GM18508 (cell line): ENCODE data around the gene KIF25.

Source experiments
- ATAC-seq: cut with Tn5 transposase; IDR thresholded peaks from one replicate; pipeline ENCODE4 v1.9.1; 2021; ENCODE audit warnings: moderate number of reproducible peaks; ENCODE audit not compliant: insufficient read depth, unreplicated experiment

The KIF25 gene

DNA sequence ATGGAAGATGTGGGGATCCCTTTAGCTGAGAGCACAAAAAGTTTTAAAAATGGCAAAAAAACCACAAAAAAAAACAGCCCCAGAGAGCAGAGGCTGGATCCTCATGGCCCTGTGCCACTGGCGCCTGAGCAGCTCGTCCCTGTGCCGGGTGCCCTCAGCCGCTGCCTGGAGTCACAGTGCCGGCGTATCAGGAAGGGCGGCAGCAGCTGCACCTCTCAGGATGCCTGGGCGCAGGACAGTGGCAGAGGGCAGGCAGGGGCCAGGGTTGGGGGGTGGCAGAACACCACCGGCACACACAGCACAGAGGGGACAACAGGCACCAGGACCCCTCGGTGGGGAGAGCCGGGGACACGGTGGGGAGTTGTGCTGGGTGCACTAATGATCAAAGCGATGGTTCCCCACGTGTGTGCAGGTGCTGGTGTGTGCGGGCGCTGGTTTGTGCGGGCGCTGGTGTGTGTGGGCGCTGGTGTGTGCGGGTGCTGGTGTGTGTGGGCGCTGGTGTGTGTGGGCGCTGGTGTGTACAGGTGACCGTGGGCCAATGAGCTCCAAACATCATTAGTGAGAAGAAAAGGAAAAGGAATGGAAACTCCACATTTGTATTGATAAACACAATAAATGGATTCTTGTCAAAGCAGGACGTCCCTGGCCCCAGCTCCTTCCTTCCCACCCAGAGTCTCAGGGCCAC lies 83.1 kb downstream of the KIF25 start:
- ATAC-seq: no peak

DNA sequence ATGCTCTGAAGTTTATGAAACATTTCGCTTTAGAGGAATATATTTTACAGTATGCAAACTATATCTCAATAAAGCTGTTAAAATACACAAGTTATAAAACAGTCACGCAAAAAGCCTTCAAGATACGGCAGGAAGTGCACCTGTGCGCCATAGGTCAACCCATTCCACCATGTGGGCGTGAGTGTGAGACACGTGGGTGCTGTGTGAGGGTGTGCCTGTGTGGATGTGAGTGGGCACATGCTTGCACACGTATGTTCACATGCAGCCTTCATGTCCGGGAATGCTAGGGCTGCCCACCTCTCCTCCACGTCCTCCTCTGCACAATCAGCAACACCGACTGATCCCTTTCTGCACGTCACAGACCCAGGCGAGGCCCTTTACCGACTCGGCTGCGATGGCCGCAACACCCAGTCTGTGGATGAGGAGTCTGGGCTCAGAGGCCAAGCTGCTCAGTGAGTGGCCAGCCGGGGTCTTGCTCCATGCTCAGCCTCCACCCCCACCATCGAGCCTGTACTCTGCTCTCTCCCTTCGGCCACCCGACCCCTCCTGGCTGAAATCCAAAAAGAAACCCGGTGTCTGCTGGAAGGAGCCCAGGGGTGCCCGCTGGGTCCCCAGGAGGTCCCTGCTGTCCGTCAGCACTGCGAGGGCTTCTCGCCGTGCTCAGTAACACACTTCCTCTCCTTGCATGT lies 84.5 kb downstream of the KIF25 start:
- ATAC-seq: no peak

DNA sequence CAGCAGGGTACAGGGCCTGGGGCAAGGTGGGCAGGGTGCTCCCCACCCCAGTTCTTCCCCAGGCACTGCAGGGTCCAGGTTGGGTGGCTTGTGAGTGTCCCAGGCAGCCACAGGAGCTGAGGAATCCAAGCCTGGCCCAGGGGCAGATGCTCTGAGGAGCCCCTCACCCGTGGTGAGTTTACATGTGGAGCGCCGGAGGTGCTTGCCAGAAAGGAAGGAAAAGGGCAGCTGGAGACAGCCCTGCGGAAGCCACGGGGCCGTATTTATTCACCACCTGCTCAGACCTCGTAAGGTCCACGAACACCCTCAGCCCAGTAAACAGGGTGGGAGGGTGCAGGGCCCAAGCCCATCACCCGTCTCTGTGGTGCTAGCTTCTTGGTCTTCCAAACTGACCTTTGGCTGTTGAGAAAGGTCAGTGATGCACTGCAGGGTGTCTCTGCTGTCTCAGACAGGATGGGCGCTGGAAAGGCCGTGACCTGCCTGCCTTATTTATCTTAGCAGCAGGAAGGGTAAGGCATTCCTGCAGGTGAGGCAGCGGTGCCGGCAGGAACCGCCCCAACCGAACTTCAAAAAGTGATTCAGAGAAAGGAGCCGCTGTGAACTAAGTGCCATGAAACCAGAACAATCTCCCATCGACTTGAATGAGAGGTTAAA lies 85.5 kb downstream of the KIF25 start:
- no peak for ATAC-seq

DNA sequence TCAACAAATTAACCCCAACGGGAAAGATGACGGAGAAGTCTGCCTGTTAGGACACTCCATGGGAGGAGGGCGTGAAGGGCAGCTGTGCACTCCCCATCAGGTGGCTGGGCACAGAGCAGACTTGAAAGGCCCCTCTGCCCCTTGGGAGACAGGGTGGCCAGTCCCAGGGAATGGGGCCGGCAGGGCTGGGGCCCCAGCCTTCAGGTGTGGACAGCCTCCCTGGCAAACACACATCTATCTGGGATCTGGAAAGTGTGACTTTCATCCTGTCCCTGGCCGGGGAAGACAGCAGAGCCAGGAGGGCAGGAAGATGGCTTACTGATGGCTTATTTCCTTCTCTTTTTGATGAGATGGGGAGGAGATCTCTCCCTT lies 86.0 kb downstream of the KIF25 start:
- no peak for ATAC-seq

DNA sequence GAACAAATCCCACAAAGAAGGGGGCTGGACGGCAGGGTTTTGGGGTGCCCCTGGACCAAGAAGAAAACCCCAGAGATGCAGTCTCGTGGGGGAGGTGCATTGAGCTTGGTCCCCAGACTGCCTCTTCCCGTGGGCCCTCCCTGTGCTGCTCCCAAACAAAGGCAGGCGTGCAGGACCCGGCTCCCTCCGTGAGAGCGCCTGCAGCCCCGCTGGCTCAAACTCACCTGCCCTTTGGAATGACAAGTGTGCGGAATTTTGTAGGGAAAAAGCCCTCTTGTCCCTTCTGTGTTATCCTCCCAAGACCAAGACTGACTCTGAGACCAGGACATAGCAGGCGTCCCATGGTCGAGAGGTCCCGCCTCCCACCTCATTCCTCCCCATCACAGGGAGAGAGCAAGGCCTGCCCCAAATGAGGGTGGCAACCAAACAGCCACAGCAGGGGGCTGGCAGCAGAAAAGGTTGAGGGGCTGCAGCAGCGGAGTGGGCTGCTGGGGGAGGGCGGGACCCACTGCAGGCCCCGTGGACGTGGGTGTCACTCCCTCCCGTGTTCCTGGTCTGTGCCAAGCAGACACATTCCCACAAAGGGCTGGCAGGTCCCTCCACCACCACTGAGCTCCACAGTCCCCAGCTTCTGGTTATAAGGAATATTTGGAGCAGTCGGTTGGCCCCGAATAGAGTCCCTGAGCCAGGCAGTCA lies 87.1 kb downstream of the KIF25 start:
- ATAC-seq: no peak

DNA sequence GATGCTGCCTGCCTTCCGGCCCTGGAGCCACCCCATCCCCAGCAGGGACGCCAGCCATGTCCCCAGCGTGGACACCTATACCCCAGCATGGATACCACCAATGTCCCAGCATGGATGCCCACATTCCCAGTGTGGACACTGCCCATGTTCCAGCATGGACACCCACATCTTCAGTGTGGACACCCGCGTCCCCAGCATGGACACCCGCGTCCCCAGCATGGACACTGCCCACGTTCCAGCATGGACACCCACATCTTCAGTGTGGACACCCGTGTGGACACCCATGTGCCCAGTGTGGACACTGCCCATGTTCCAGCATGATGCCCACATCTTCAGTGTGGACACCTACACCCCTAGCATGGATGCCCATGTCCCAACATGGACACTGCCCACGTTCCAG lies 88.6 kb downstream of the KIF25 start:
- ATAC-seq: no peak

DNA sequence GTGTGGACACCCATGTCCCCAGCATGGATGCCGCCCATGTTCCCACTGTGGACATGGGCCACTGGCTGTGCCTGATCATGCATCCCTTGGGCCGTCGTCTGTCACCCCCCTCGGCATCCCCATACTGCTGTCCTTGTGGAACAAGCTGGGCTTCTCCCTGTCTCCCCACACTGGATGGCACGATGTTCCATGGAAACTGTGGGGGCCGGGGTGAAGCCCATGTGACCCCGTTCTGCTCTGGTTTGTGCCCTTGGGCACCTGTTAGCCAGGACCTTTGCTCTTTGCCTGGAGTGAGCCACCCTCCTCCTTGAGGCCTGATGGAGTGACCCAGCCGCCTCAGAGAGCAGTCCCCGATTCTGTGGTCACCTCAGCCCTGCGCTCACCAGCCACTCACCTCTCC lies 89.1 kb downstream of the KIF25 start:
- ATAC-seq: no peak

DNA sequence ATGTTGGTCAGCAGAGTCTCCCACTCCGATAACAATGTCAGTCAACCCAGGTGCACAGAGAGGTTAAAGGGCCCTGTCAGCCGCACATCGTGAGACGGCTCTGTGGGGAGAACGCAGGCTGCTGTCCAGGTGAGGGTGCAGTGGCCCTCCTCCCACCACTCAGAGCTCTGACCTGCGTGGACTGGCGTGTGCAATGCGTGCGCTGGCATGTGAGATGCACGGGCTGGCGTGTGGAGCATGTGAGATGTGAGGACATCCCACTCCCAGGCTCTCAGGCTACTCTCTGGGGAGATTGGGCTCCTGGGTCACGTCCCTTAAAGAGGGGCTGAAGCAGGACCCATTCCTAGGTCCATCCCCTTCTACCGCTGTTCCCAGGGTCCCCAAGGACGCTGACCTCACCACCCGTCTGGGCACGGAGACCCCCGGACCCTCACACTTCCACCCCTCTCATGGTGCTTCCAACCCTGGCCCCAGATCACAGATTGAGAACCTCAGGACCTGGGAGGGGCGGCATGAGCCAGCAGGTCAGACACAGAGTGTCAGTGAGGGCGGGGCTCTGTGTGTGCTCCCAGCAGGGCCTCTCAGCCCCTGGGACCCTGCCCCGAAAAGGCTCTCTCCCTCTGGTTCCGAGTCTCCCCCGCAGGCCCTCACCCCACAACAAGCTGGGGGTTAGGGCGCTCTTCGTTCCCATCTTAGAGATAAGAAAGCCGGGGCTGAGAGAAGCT lies 90.1 kb downstream of the KIF25 start:
- ATAC-seq: no peak

DNA sequence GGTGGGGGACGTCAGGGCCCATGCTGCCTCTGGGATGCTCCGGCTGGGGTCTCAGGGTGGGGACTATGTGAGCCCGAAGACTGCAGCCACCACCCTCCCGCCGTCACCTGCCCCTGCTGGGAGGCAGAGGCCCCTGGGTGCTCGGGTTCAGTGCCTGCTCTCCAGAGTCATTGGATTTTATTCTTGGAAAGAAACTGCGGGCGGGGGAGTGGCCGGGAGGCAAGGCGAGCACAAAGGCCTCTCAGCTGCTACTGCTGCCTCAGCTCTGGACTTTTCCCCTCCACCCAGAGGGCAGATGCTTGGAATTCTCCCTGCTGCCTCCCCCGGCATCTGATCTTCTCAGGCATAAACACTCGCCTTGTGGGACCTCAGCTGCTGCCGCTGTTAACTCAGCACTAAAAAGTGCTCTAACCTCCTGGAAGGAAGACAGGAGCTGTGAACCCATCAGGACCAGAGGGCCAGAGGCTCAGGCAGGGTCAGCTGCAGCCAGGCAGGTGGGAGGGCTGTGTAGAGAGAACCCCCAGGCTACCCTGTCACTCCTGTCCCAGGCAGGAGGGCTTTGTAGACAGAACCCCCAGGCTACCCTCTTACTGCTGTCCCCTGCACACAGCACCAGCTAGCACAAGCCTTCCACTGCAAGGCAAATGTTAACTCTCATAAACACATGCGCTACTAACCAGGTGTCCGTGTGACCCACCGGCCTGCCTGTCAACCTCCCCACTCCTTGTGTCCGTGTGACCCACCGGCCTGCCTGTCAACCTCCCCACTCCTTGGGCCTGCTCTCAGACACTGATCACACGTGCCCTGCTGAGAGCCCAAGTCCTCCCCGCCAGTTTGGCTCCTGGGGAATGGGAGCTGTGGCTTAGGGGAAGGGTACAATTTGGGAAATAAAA lies 90.9 kb downstream of the KIF25 start:
- no peak for ATAC-seq

DNA sequence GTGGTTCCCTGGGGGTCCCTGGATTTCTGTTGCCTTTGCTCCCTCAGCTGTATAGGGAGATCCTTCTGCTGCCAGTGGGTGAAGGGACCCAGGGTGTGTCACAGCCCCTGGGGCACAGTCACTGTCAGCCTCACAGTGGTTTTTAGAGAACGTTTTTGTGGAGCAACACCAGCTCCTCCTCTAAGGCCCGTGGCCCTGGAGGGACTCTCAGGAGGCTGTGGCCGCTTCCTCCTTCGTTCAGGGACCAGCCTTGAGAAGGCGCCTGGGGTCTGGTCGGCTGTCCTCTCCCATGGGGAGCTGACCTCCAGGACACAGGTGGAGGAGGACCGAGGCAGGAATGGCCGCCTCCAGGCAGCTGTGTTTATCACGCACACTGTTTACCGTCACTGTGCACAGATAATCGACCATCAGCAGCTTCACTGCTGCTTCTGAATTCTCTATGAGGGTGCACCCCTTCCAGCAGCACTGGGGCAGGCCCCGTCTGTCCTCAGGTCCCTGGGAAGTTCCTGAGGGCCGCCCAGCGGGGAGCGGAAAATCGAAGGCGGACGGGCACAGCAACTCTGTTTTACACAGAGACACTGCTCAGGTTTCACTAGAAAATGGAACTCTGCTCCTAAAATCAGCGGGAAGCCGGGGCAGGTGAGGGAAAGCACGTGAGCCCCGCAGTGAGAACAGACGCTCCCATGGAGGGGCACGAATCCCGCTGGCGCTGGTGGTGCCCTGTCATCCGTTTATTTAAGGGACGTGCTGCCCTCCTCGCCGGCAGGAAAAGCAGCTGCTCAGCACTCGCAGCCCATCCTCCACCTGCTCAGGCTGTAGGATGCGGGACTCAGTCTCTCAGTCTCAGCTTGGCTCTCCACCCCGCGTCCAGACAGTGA lies 92.0 kb downstream of the KIF25 start:
- ATAC-seq: no peak

DNA sequence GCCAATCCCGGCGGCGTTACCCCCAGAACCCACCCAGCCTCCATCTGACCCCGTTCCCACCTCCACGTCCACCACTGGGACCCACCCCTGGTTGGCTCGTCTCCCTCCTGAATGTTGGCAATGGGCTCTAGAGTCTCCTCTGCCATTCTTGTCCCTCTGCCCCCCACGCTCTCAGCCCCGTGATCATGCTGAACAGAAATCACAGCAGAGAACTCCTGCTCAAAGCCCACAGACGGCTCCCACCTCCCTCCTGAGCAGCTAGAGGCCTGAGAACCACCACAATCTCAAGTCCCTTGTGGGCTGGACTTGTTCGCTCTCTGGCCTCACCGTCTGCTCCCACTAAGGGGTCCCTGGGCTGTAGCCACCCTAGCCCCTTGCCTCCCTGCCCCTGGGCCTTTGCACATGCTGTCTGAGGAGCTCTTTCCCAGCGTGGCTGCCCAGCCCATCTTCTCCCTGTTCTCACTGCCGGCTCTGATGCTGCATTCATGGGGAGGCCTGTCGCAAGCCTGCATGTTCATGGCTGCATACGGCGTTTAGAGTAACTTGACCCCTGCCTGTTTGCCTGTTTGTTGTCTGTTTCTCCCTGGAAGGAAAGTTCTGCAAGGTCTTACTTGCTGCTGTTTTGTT lies 92.7 kb downstream of the KIF25 start:
- ATAC-seq: no peak

DNA sequence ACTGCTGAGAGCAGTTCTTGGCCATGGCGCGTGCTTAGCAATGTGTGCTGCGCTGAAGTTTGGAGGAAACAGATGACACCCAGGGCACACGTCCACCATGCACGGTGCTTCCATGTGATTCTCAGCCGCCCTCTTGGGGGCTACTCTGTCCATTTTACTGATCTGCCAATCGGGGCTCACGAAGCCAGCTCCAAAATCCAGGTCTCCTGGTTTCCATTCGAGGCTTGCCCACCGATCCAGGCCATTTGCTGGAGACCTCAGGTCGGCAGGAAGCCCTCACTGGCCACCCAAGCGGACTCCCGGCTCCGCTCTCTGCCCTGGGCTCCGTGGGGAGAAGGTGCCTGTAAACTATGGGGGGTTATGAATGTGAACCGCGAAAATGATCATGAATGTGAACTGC lies 93.2 kb downstream of the KIF25 start:
- no peak for ATAC-seq

DNA sequence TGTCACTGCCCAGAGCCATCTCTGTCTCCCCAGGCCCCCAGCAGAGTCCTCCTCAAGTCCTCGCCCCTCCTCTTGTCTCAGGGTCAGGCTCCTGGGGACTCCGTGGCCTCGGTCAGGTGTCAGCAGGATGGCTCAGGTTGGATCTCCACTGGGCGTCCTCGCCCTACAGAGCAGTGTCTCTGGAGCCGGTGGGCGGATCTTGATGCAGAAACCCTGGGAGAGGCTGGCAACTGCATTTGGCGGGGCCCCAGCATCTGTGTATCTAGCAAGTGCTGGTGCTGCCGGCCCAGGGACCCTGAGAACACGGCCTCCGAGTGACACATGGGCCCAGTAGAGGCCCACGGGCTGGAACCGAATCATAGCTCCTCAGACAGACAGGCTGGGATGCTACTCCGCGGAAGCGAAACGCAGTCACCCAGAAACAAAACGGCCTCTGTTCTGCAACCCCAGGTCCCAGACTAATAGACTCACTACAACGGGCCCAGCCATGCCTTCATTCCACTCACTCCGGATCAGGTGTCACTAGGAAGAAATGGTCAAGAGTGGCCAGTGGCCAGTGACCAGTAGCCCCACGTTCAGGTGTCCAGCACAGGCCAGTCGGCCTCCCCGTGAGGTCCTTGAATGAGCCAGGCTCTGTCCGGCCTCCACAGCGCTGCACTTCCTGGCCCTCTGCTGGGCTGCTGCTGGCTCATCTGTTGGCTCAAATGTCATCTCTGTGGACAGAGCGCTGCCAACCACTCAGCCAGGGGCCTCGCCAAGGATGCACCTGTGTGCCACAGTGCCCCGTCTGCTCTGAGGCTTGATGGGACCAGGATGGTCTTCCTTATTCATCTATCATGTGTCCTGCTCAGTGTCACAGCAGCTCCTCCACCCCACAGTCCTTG lies 94.2 kb downstream of the KIF25 start:
- no peak for ATAC-seq

DNA sequence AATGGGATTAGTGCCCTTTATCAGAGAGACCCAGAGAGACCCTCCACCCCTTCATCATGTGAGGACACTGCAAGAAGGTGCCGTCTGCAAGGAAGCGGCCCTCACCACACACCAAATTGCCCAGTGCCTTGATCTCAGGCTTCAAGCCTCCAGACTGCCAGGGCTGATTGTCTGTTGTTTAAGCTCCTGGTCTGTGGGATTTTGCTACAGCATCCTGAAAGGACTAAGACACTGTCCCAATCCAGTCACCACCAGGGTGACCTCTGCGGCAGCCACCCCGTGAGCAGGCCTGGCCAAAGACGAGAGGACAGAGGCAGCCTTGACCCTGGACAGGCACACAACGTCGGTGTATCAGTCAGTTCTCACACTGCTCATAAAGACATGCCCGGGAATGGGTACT lies 95.1 kb downstream of the KIF25 start:
- no peak for ATAC-seq

DNA sequence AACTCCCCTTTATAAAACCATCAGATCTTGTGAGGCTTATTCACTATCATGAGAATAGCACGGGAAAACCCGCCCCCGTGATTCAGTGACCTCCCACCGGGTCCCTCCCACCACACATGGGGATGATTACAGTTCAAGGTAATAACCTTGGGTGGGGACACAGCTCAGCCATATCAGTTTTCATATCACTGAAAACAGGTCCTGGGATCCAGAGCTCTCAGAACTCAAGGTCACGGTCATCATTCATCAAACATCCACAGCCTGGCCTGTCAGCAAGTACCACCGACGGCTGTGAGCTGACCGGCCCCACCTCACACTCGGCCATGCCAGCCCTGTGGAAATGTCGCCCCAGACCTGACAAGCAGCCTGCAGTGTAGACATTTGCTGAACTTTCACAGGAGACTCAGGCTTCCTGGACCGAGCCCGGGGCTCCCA lies 95.6 kb downstream of the KIF25 start:
- no peak for ATAC-seq

DNA sequence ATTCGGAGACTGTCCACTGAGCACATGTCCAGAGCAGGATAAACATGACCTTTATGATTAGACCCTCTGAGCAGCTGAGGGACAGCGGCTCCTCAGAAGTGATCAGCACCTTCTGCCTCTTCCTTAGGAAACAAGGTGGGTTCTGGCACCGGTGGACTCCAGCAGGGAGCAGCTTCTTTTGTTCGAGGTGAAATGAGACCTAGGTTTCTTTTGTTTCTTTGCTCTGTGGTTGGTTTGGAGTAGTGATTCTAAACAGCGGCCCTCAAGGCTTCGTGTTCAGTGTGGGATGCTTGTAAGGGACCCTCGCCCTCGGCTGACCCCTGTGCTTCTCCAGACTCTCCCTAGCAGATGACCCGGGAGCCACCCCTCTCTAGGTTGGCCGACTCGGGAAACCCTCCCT lies 96.2 kb downstream of the KIF25 start:
- ATAC-seq: no peak
